HepG2 (cell line): Measurements from ENCODE around the gene LMNA. TPM values are rescaled to one million over a fixed set of nuclear protein-coding genes. Genes with fewer than 3 reads are reported as not detected.

ENCODE experiments used
- ATAC-seq: fragments of 200-7000 bp; cut with Tn5 transposase; 3 replicates; pipeline ENCODE4 v1.9.1; 2020; ENCODE audit warnings: mild to moderate bottlenecking, moderate library complexity
- BruUV-seq: library from RNA; stranded (reverse); fragments of 400-500 nt; replicated peaks from 2 replicates; lab custom pipeline; 2021; lab: Mats Ljungman, UMichigan
- CTCF ChIA-PET: fragments of 300-600 bp; formaldehyde crosslinking; extraction: SDS; loops from one replicate; lab custom pipeline; 2021; ENCODE audit warnings: low total read pairs, inconsistent platforms, low intra/inter-chr PET ratio; lab: Yijun Ruan, JAX
- POLR2A ChIA-PET: fragments of 350-600 bp; sonication (Branson Sonifier 250); formaldehyde crosslinking; loops from one replicate; lab custom pipeline; 2020; ENCODE audit warnings: antibody characterized with exemption, inconsistent platforms; lab: Yijun Ruan, JAX
- DNase-seq: peaks from one replicate; pipeline ENCODE4 v3.0.0-alpha.2; 2015; ENCODE audit warnings: low spot score
- FAIRE-seq: peaks from 3 replicates; lab custom pipeline; 2011; peaks lifted over from hg19 to GRCh38; lab: Jason Lieb, UNC
- H2AFZ ChIP-seq: one replicate; pipeline ENCODE4 v1.6.1; 2011; ENCODE audit warnings: low read length, inconsistent platforms
- H3K27ac ChIP-seq: fragments of 300-600 bp; 3 replicates; pipeline ENCODE4 v1.8.0; 2011; ENCODE audit warnings: mixed run types, mild to moderate bottlenecking, mixed read lengths, low read length, inconsistent platforms; ENCODE audit not compliant: insufficient read depth; ENCODE audit errors: extremely low read length
- H3K27me3 ChIP-seq, 2 experiments: fragments of 200-600 bp in 1 of 2; 2 replicates in 1 of 2; 3 replicates in 1 of 2; pipeline versions ENCODE4 v1.6.0 to v1.8.0; 2011; ENCODE audit warnings: low read length in 2 of 2, mild to moderate bottlenecking in 2 of 2, moderate library complexity in 2 of 2, inconsistent platforms in 1 of 2; ENCODE audit not compliant: insufficient read depth in 2 of 2, control insufficient read depth in 1 of 2
- H3K36me3 ChIP-seq, 2 experiments: fragments of 200-600 bp in 1 of 2; replicated peaks in 1 of 2; 2 replicates in 1 of 2; 3 replicates in 1 of 2; pipeline versions ENCODE4 v1.5.1 to v1.8.0; 2011; ENCODE audit warnings: low read length in 2 of 2, inconsistent platforms in 1 of 2; ENCODE audit not compliant: insufficient read depth in 2 of 2, control insufficient read depth in 1 of 2
- H3K4me1 ChIP-seq: 2 replicates; pipeline ENCODE4 v1.5.1; 2012; ENCODE audit warnings: low read length, inconsistent platforms; ENCODE audit not compliant: insufficient read depth
- H3K4me2 ChIP-seq: 2 replicates; pipeline ENCODE4 v1.6.0; 2011; ENCODE audit warnings: low read depth, low read length, inconsistent platforms
- H3K4me3 ChIP-seq, 3 experiments: fragments of 200-600 bp in 1 of 3; sonication (generic), shearing (Covaris generic) in 1 of 3; replicated peaks in 1 of 3; 2 replicates each; pipeline ENCODE4 v1.5.1; 2011 to 2016; ENCODE audit warnings: low read length in 3 of 3, inconsistent platforms in 2 of 3, low read depth in 2 of 3, mild to moderate bottlenecking in 2 of 3, control low read depth in 1 of 3, mixed read lengths in 1 of 3; ENCODE audit not compliant: insufficient read depth in 1 of 3
- H3K79me2 ChIP-seq: one replicate; pipeline ENCODE4 v1.6.1; 2011; ENCODE audit warnings: low read length, inconsistent platforms; ENCODE audit not compliant: insufficient read depth
- H3K9ac ChIP-seq: 2 replicates; pipeline ENCODE4 v1.6.0; 2011; ENCODE audit warnings: mild to moderate bottlenecking, low read depth, low read length, inconsistent platforms; ENCODE audit not compliant: insufficient read depth
- H3K9me3 ChIP-seq: 2 replicates; pipeline ENCODE4 v1.5.1; 2012; ENCODE audit warnings: mild to moderate bottlenecking, low read length
- H4K20me1 ChIP-seq: 2 replicates; pipeline ENCODE4 v1.6.0; 2011; ENCODE audit warnings: inconsistent platforms, mild to moderate bottlenecking, low read length, moderate library complexity; ENCODE audit not compliant: insufficient read depth
- REPIN1 ChIP-seq: sonication (generic); formaldehyde crosslinking; IDR thresholded peaks from 2 replicates; pipeline ENCODE4 v1.8.0; 2022; ENCODE audit warnings: missing genetic modification reagents, low read depth, mild to moderate bottlenecking, borderline replicate concordance
- SMARCE1 ChIP-seq: fragments of 450-650 bp; IDR thresholded peaks from 2 replicates; pipeline ENCODE4 v1.6.1; 2017; ENCODE audit warnings: borderline replicate concordance
- ZNF496 ChIP-seq: sonication (generic); formaldehyde crosslinking; IDR thresholded peaks from 2 replicates; pipeline ENCODE4 v1.8.1; 2023; ENCODE audit warnings: mild to moderate bottlenecking, moderate library complexity, missing genetic modification reagents; ENCODE audit not compliant: insufficient replicate concordance
- WGBS: methylation state at CpG from one replicate; pipeline ENCODE4 v1.1.6; 2017; ENCODE audit warnings: low lambda C conversion rate; 5-methylcytosine and 5-hydroxymethylcytosine counted together
- in situ Hi-C: cut with HindIII; loops from 2 replicates; pipeline ENCODE4 v1.10.0; 2017; ENCODE audit warnings: low pct_unique_long_range_greater_than_20kb; ENCODE audit not compliant: extremely low pct_ligation_motif_present
- intact Hi-C: fragments of 100-400 bp; cut with micrococcal nuclease; formaldehyde crosslinking; loops from one replicate; pipeline ENCODE4 v1.10.0; 2022; ENCODE audit not compliant: unreplicated experiment
- polyA plus RNA-seq, 8 experiments: library from polyadenylated mRNA; depleted of rRNA in 3 of 8; stranded (reverse) in 7 of 8; unstranded in 1 of 8; fragments of >200 nt; fragmentation: Illumina TruSeq in 4 of 8; extraction: Trizol in 4 of 8; gene quantifications; 2 replicates each; pipeline versions ENCODE4 v1.2.1 to v1.2.3, GENCODE V29; 2011 to 2016; ENCODE audit warnings: low read depth in 4 of 8, missing spikeins in 1 of 8, mixed read lengths in 1 of 8; ENCODE audit not compliant: insufficient read depth in 1 of 8
- total RNA-seq, 5 experiments: library from RNA; depleted of rRNA; stranded (reverse); fragments of >200 nt; fragmentation: Illumina TruSeq; extraction: Trizol; gene quantifications; 2 replicates each; pipeline ENCODE4 v1.2.3, GENCODE V29; 2016; ENCODE audit warnings: low read depth in 1 of 5

LMNA gene
- total and polyA plus RNA-seq, 2 of the 13 experiments (the other 11 are each of a cell fraction or from before 2014, with no cell fraction given) = 107 to 225 TPM

GRCh38 chr1:156065871-156066270, 48.6 kb upstream of the LMNA start:
- H4K20me1 ChIP-seq = no peaks in the 10 kb centered on the region
- H3K9me3 ChIP-seq = no peaks in the 10 kb centered on the region
- no peak overlapping the region for H2AFZ ChIP-seq
- WGBS = 67% methylated on average over 16 of the region's 16 CpGs
- no peaks in the 10 kb centered on the region for H3K36me3 ChIP-seq
- ChIA-PET POLR2A (interaction anchor here (0.7 to 2.4 kb wide), 6 partner anchors 13 to 125 kb away, joined by 3 to 9 read pairs (median 4); partner anchors contain the start of gene ARHGEF2), CTCF (interaction anchor here (1.4 to 1.6 kb wide), 2 partner anchors 40 to 128 kb away, joined by 8 to 11 read pairs; no protein-coding TSS in a partner anchor)
- FAIRE-seq (no peak), DNase-seq (no peak), ATAC-seq (no peak)
- intact Hi-C loops (loop anchor here (1.0 to 10.0 kb wide), 3 partner anchors 45 to 128 kb away; partner anchors contain the start of gene SSR2), in situ Hi-C loops (loop anchor here (10.0 kb wide), 1 partner anchor 121 kb away; the partner anchor contains the start of gene RXFP4)
- BruUV-seq = no TSS peak
- TF ChIP-seq REPIN1 (CRISPR knock-in tag) (0 out of 2 replicates have a peak, but pooled peaks have one; percentile 15), SMARCE1 (no peak)
- H3K4me3 ChIP-seq = no peak overlapping the region
- no peak overlapping the region for H3K4me2 ChIP-seq
- H3K9ac ChIP-seq = no peak overlapping the region
- no peaks in the 10 kb centered on the region for H3K27me3 ChIP-seq
- no peaks in the 10 kb centered on the region for H3K79me2 ChIP-seq
- H3K4me1 ChIP-seq = peaks cover 51% of the 10 kb centered on the region
- H3K27ac ChIP-seq = no peak overlapping the region

- no peak overlapping the region for H3K9ac ChIP-seq
- no peaks in the 10 kb centered on the region for H3K9me3 ChIP-seq
- intact Hi-C loops = loop anchor here (2.0 to 10.0 kb wide), 2 partner anchors 46 to 62 kb away; partner anchors contain the start of gene SSR2
- WGBS = 6% methylated on average over 2 of the region's 2 CpGs
- no peak for TF ChIP-seq ZNF496 (CRISPR knock-in tag)
- ATAC-seq = no peak
- no peaks in the 10 kb centered on the region for H3K27me3 ChIP-seq
- no peaks in the 10 kb centered on the region for H3K79me2 ChIP-seq
- H4K20me1 ChIP-seq = no peaks in the 10 kb centered on the region
- H2AFZ ChIP-seq = no peak overlapping the region
- POLR2A ChIA-PET = interaction anchor here (0.8 to 2.4 kb wide), 2 partner anchors 127 to 129 kb away, joined by 3 to 9 read pairs; no protein-coding TSS in a partner anchor
- no peak overlapping the region for H3K4me2 ChIP-seq
- CTCF ChIA-PET = interaction anchor here (0.8 to 1.6 kb wide), 2 partner anchors 38 to 41 kb away, joined by 3 to 11 read pairs; no protein-coding TSS in a partner anchor
- BruUV-seq = no TSS peak
- DNase-seq = no peak
- no peak for FAIRE-seq
- H3K4me1 ChIP-seq = peaks cover 47% of the 10 kb centered on the region
- H3K27ac ChIP-seq = no peak overlapping the region
- in situ Hi-C loops = loop anchor here (10.0 kb wide), 1 partner anchor 122 kb away; the partner anchor contains the start of gene RXFP4
- H3K36me3 ChIP-seq = no peaks in the 10 kb centered on the region
- no peak overlapping the region for H3K4me3 ChIP-seq
Observed at GRCh38 chr1:156067262-156067661, 47.2 kb upstream of the LMNA start.
